Spleen (tissue), 11 donors: Measurements from ENCODE around the gene RNF212. TPM values are rescaled to one million over a fixed set of nuclear protein-coding genes. Genes with fewer than 3 reads are reported as not detected.

Experiments
- DNase-seq: peaks from one replicate; pipeline ENCODE4 v3.0.0-alpha.2; 2020
- H3K27ac ChIP-seq, 8 donors: fragments of 200-600 bp; sonication (generic) in 7 of 8; 1 replicate in 4 of 8; 2 replicates in 4 of 8; pipeline versions ENCODE4 v1.5.0 to v1.8.0; 2016 to 2021; ENCODE audit warnings: inconsistent platforms in 4 of 8, mild to moderate bottlenecking in 4 of 8, moderate library complexity in 1 of 8
- H3K27me3 ChIP-seq, 7 donors: fragments of 200-600 bp; sonication (generic) in 6 of 7; replicated peaks in 1 of 7; 1 replicate in 4 of 7; 2 replicates in 3 of 7; pipeline versions ENCODE4 v1.5.0 to v1.8.0; 2016 to 2021; ENCODE audit warnings: inconsistent platforms in 3 of 7, mild to moderate bottlenecking in 1 of 7
- H3K36me3 ChIP-seq, 6 donors: fragments of 200-600 bp; sonication (generic) in 5 of 6; 1 replicate in 4 of 6; 2 replicates in 2 of 6; pipeline versions ENCODE4 v1.5.0 to v1.8.0; 2016 to 2021; ENCODE audit warnings: inconsistent platforms in 2 of 6
- H3K4me1 ChIP-seq, 6 donors: fragments of 200-600 bp; sonication (generic) in 5 of 6; 1 replicate in 3 of 6; 2 replicates in 3 of 6; pipeline versions ENCODE4 v1.5.0 to v1.8.0; 2016 to 2021; ENCODE audit warnings: inconsistent platforms in 3 of 6
- H3K4me3 ChIP-seq, 8 donors: fragments of 200-600 bp; sonication (generic) in 7 of 8; 1 replicate in 4 of 8; 2 replicates in 4 of 8; pipeline versions ENCODE4 v1.5.0 to v1.8.0; 2016 to 2021; ENCODE audit warnings: inconsistent platforms in 4 of 8, mild to moderate bottlenecking in 4 of 8, moderate library complexity in 2 of 8
- H3K9me3 ChIP-seq, 8 donors: fragments of 200-600 bp; sonication (generic) in 7 of 8; 1 replicate in 4 of 8; 2 replicates in 4 of 8; pipeline versions ENCODE4 v1.5.0 to v1.8.0; 2016 to 2021; ENCODE audit warnings: inconsistent platforms in 4 of 8
- POLR2A ChIP-seq, 3 donors: fragments of 450-650 bp; IDR thresholded peaks; one replicate each; pipeline ENCODE4 v1.5.1; 2017; ENCODE audit warnings: antibody characterized with exemption in 3 of 3, mild to moderate bottlenecking in 1 of 3
- POLR2AphosphoS5 ChIP-seq, 3 donors: sonication (generic); formaldehyde crosslinking; IDR thresholded peaks; one replicate each; pipeline ENCODE4 v1.5.1; 2017; ENCODE audit warnings: antibody characterized with exemption in 3 of 3
- WGBS, 5 donors: extraction: QIAGEN DNeasy Blood & Tissue Kit in 3 of 5; methylation state at CpG; one replicate each; pipeline versions ENCODE4 v1.1.5 to v1.1.7; 2013 to 2018; 5-methylcytosine and 5-hydroxymethylcytosine counted together
- intact Hi-C: fragments of 100-400 bp; cut with DNase I; formaldehyde crosslinking; loops from one replicate; pipeline ENCODE4 v1.15.0; 2023; ENCODE audit warnings: low total_unique reads
- polyA plus RNA-seq, 3 donors: library from polyadenylated mRNA; stranded (reverse); fragments of 200-250 nt; gene quantifications; one replicate each; pipeline ENCODE4 v1.2.1, GENCODE V29; 2013
- total RNA-seq, 7 donors: library from RNA; depleted of rRNA in 3 of 7; stranded (reverse); fragments of >200 nt in 3 of 7; fragmentation: NEBNext Ultra II Directional in 4 of 7; extraction: Animal tissue kit (Norgen Biotek cat#: 25700) in 4 of 7; gene quantifications; one replicate each; pipeline versions ENCODE4 v1.1.0 to v1.2.1, GENCODE V29; 2016 to 2021
- TF ChIP-seq, protein P1 (sequence below), 11 experiments: fragments of 200-600 bp in 7 of 11; fragments of 450-650 bp in 4 of 11; sonication (generic) in 4 of 11; IDR thresholded peaks in 8 of 11; conservative IDR thresholded peaks in 3 of 11; 1 replicate in 7 of 11; 2 replicates in 4 of 11; pipeline versions ENCODE4 v1.4.0 to v1.8.0; 2016 to 2021; ENCODE audit warnings: antibody characterized with exemption in 11 of 11, inconsistent platforms in 4 of 11, mild to moderate bottlenecking in 1 of 11
- donor health status: healthy with polysubstance abuse.
- donor health status: DM: no; HTN: no; CAD: no; lungs with moderate emphysema.
- donor health status: DM: no; HTN: no; CAD: no.
- donor health status: Bipolar disorder and iron deficiency.
- donor health status: healthy.
- donor health status: DM: no; HTN: no; CAD: no.
- donor health status: DM: yes; HTN: yes; CAD: no.

RNF212 gene
- total and polyA plus RNA-seq, 10 donors, result 0.46 to 5.6 (median 2.2) TPM

DNA sequence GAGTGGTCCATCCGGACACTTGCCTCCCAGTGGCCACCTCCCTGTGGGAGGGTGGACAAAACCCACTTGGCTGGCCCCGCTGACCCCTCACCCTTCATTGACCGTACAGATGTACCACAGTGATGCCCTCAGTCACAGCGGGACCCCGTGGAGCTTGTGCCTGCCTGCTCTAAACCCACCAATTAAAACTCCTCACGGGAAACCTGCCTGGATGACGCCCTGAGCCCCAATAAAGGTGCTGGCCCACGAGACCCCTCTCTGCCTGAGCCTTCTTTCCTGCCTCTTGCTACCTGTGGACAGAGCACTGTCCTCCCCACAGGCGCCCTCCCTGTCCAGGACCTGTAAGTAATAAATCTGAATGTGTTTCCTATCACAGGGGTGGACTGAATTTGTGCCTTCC lies 32.9 kb downstream of the RNF212 start:
- no peak overlapping the region for H3K4me3 ChIP-seq
- H3K27me3 ChIP-seq, result peaks cover 0 to 60% (median 0%) of the 10 kb centered on the region in 7 donors
- peaks cover 0 to 21% (median 3%) of the 10 kb centered on the region in 6 donors for H3K4me1 ChIP-seq
- no peak for DNase-seq
- H3K27ac ChIP-seq, result no peak overlapping the region
- no peaks in the 10 kb centered on the region for H3K36me3 ChIP-seq
- no peak for TF ChIP-seq POLR2A (IDR thresholded peaks at IDR 0.05)
- TF ChIP-seq, protein P1, sequence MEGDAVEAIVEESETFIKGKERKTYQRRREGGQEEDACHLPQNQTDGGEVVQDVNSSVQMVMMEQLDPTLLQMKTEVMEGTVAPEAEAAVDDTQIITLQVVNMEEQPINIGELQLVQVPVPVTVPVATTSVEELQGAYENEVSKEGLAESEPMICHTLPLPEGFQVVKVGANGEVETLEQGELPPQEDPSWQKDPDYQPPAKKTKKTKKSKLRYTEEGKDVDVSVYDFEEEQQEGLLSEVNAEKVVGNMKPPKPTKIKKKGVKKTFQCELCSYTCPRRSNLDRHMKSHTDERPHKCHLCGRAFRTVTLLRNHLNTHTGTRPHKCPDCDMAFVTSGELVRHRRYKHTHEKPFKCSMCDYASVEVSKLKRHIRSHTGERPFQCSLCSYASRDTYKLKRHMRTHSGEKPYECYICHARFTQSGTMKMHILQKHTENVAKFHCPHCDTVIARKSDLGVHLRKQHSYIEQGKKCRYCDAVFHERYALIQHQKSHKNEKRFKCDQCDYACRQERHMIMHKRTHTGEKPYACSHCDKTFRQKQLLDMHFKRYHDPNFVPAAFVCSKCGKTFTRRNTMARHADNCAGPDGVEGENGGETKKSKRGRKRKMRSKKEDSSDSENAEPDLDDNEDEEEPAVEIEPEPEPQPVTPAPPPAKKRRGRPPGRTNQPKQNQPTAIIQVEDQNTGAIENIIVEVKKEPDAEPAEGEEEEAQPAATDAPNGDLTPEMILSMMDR (IDR thresholded peaks at IDR 0.05 in 8 of 11, conservative IDR thresholded peaks at IDR 0.05 in 3 of 11), result no peak
- no peak for TF ChIP-seq POLR2AphosphoS5 (IDR thresholded peaks at IDR 0.05)
- 82 to 87% (median 86%) methylated on average over 9 of the region's 9 CpGs for WGBS, 5 donors
- intact Hi-C loops, result no loop called here
- H3K9me3 ChIP-seq, result no peaks in the 10 kb centered on the region

DNA sequence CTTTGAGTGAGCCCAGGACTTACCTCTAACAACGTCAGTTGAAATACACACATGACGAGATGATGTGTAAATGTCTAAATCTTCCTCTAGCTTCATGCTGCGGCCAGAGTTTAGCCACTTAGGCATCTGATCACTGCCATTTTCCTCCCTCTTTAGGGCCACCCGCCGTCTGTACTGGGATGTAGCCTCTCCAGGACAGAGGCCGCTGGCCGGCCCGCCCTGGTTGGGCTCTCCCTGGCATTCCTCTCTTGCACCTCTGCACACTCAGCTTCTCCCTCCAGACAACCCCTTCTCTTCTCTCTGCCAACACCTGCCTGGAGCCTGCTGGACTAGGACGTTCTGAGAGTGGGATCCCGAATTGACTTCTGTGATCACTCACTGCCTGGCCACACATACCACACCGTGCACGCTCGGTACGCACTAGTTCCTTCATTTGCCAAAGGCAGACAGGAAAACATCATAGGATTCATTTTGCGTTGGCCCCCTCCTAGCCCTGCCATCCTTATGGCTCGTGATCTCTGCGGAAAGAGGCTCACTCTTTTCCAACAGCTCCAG lies 33.6 kb downstream of the RNF212 start:
- intact Hi-C loops, result no loop called here
- DNase-seq, result no peak

DNA sequence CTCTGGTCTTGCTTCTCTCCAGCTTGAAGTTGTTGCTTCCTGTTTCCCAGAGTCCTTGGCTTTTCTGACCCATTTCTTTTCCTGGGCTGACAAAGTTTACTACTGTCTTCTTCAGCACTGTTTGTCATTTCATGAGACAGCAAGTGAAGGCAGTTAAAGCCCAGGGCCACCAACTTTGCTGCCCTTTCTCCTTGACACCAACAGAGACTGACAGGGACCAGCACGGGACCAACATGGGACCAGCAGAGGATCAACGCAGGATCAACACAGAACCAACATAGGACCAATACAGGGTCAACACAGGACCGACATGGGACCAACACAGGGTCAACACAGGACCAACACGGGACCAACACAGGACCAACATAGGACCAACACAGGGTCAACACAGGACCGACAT lies 34.9 kb downstream of the RNF212 start:
- no peaks in the 10 kb centered on the region for H3K9me3 ChIP-seq
- no peak overlapping the region for H3K4me3 ChIP-seq
- WGBS, 5 donors, result 77 to 90% (median 86%) methylated on average over 5 of the region's 5 CpGs
- TF ChIP-seq POLR2A (IDR thresholded peaks at IDR 0.05), result no peak
- TF ChIP-seq POLR2AphosphoS5 (IDR thresholded peaks at IDR 0.05), result no peak
- TF ChIP-seq, protein P1 (IDR thresholded peaks at IDR 0.05 in 8 of 11, conservative IDR thresholded peaks at IDR 0.05 in 3 of 11), result no peak
- H3K27ac ChIP-seq, result no peak overlapping the region
- no peak for DNase-seq
- no peaks in the 10 kb centered on the region for H3K36me3 ChIP-seq
- intact Hi-C loops, result no loop called here
- H3K4me1 ChIP-seq, result peaks cover 0 to 21% (median 3%) of the 10 kb centered on the region in 6 donors
- H3K27me3 ChIP-seq, result peaks cover 0 to 43% (median 0%) of the 10 kb centered on the region in 7 donors

More for the DNA sequence above, 33.6 kb downstream of the RNF212 start:
- H3K4me1 ChIP-seq, result peaks cover 0 to 21% (median 3%) of the 10 kb centered on the region in 6 donors
- TF ChIP-seq POLR2AphosphoS5 (IDR thresholded peaks at IDR 0.05), result no peak
- no peak for TF ChIP-seq POLR2A (IDR thresholded peaks at IDR 0.05)
- TF ChIP-seq, protein P1 (IDR thresholded peaks at IDR 0.05 in 8 of 11, conservative IDR thresholded peaks at IDR 0.05 in 3 of 11), result no peak
- 85 to 88% (median 88%) methylated on average over 17 of the region's 17 CpGs for WGBS, 5 donors
- peaks cover 0 to 54% (median 0%) of the 10 kb centered on the region in 7 donors for H3K27me3 ChIP-seq
- no peak overlapping the region for H3K4me3 ChIP-seq
- H3K27ac ChIP-seq, result no peak overlapping the region
- H3K36me3 ChIP-seq, result no peaks in the 10 kb centered on the region
- no peaks in the 10 kb centered on the region for H3K9me3 ChIP-seq

DNA sequence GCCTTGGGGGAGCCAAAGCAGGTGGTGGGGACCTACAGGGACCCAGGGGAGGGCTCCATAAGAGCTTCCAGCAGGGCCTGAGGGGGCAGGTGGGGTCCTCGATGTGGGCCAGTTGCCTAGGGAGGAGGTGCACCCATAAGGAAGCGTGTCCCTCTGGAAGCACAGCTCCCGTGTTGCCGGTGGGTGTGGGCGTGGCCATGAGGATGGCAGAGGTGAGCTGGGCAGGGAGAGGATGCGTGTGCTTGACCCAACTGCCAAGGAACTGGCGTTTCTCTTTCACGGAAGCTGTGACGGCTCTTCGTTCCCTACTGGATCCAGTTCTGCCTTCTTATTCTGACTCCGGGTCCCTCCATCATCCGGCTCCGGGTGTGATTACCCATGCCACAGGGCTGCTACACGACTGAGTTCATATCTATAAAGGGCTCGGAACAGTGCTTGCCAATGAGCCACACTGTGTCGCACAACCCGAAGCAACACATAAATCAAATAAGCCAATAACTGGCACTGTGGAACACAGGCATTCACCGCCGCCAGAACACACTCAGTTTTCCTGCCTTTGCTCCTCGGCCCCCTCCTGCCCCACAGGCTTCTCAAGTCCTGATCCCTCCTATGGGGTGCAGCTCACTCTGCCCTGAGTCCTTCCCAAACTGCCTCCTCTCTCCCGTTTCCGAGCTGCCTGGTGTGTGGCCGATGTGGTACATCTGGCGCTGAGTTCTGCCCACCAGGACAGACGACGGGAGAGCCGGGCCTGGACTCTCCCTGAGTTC lies 35.5 kb downstream of the RNF212 start:
- no peaks in the 10 kb centered on the region for H3K36me3 ChIP-seq
- H3K9me3 ChIP-seq, result no peaks in the 10 kb centered on the region
- peaks cover 0 to 20% (median 5%) of the 10 kb centered on the region in 6 donors for H3K4me1 ChIP-seq
- H3K27me3 ChIP-seq, result peaks cover 0 to 38% (median 0%) of the 10 kb centered on the region in 7 donors
- no peak overlapping the region for H3K27ac ChIP-seq
- no peak overlapping the region for H3K4me3 ChIP-seq
- intact Hi-C loops, result no loop called here
- DNase-seq, result no peak
- TF ChIP-seq, protein P1 (IDR thresholded peaks at IDR 0.05 in 8 of 11, conservative IDR thresholded peaks at IDR 0.05 in 3 of 11), result no peak
- peak in 1 of 3 donors; percentile 10 for TF ChIP-seq POLR2AphosphoS5 (IDR thresholded peaks at IDR 0.05)
- WGBS, 5 donors, result 79 to 86% (median 83%) methylated on average over 27 of the region's 27 CpGs
